H9 (cell line): Measurements from ENCODE around the gene PSMG2. TPM values are rescaled to one million over a fixed set of nuclear protein-coding genes. Genes with fewer than 3 reads are reported as not detected.

Experiments used
- DNase-seq: peaks from one replicate; pipeline ENCODE4 v3.0.0-alpha.2; 2017
- H2AFZ ChIP-seq: one replicate; pipeline ENCODE4 v1.6.1; 2013; ENCODE audit warnings: mild to moderate bottlenecking, low read length, control low read depth, moderate library complexity
- H2AK5ac ChIP-seq: 2 replicates; pipeline ENCODE4 v1.6.1; 2013; ENCODE audit warnings: low read length, control low read depth, mixed read lengths; ENCODE audit not compliant: insufficient read length
- H2BK120ac ChIP-seq: one replicate; pipeline ENCODE4 v1.6.1; 2013; ENCODE audit warnings: low read depth, mild to moderate bottlenecking, low read length, control low read depth, inconsistent platforms; ENCODE audit not compliant: poor library complexity, severe bottlenecking
- H2BK12ac ChIP-seq: 2 replicates; pipeline ENCODE4 v1.6.1; 2013; ENCODE audit warnings: low read length, control low read depth, mixed read lengths, low read depth; ENCODE audit not compliant: insufficient read length
- H2BK15ac ChIP-seq: 2 replicates; pipeline ENCODE4 v1.6.1; 2013; ENCODE audit warnings: low read depth, low read length, control low read depth
- H2BK20ac ChIP-seq: one replicate; pipeline ENCODE4 v1.6.1; 2013; ENCODE audit warnings: low read depth, mild to moderate bottlenecking, low read length, control low read depth, inconsistent platforms; ENCODE audit not compliant: poor library complexity, severe bottlenecking
- H2BK5ac ChIP-seq: 2 replicates; pipeline ENCODE4 v1.6.1; 2013; ENCODE audit warnings: low read length, control low read depth, mixed read lengths; ENCODE audit not compliant: insufficient read length
- H3K14ac ChIP-seq: 2 replicates; pipeline ENCODE4 v1.6.1; 2013; ENCODE audit warnings: low read length, control low read depth; ENCODE audit not compliant: insufficient read depth
- H3K18ac ChIP-seq: 2 replicates; pipeline ENCODE4 v1.6.1; 2013; ENCODE audit warnings: low read depth, mild to moderate bottlenecking, mixed read lengths, low read length, control low read depth; ENCODE audit not compliant: insufficient read length
- H3K23ac ChIP-seq: 2 replicates; pipeline ENCODE4 v1.6.1; 2013; ENCODE audit warnings: low read length, control low read depth, mixed read lengths, low read depth; ENCODE audit not compliant: insufficient read length
- H3K23me2 ChIP-seq: 2 replicates; pipeline ENCODE4 v1.6.1; 2013; ENCODE audit warnings: low read depth, mild to moderate bottlenecking, mixed read lengths, low read length, control low read depth; ENCODE audit not compliant: insufficient read length, poor library complexity, severe bottlenecking
- H3K27ac ChIP-seq: 2 replicates; pipeline ENCODE4 v1.5.1; 2013; ENCODE audit warnings: low read length, control low read depth, mixed read lengths, low read depth; ENCODE audit not compliant: insufficient read length
- H3K27me3 ChIP-seq: 2 replicates; pipeline ENCODE4 v1.6.1; 2013; ENCODE audit warnings: low read length, control low read depth, inconsistent platforms; ENCODE audit not compliant: insufficient read depth
- H3K4ac ChIP-seq: 2 replicates; pipeline ENCODE4 v1.6.1; 2013; ENCODE audit warnings: low read depth, mild to moderate bottlenecking, control low read depth, inconsistent platforms, low read length, moderate library complexity
- H3K4me1 ChIP-seq: 2 replicates; pipeline ENCODE4 v1.6.1; 2013; ENCODE audit warnings: low read length, control low read depth, inconsistent platforms; ENCODE audit not compliant: insufficient read depth
- H3K4me2 ChIP-seq: 2 replicates; pipeline ENCODE4 v1.6.1; 2013; ENCODE audit warnings: low read length, control low read depth, mixed read lengths; ENCODE audit not compliant: insufficient read length, insufficient read depth
- H3K56ac ChIP-seq: 2 replicates; pipeline ENCODE4 v1.6.1; 2013; ENCODE audit warnings: low read depth, mild to moderate bottlenecking, mixed read lengths, low read length, control low read depth; ENCODE audit not compliant: insufficient read length
- H3K79me1 ChIP-seq: 2 replicates; pipeline ENCODE4 v1.6.1; 2013; ENCODE audit warnings: low read depth, mild to moderate bottlenecking, moderate library complexity, low read length, control low read depth, inconsistent platforms; ENCODE audit not compliant: insufficient read depth, poor library complexity, severe bottlenecking
- H3K79me2 ChIP-seq: 2 replicates; pipeline ENCODE4 v1.6.1; 2013; ENCODE audit warnings: low read length, control low read depth, inconsistent platforms; ENCODE audit not compliant: insufficient read depth
- H3K9ac ChIP-seq: 2 replicates; pipeline ENCODE4 v1.6.1; 2013; ENCODE audit warnings: low read length, control low read depth, mixed read lengths; ENCODE audit not compliant: insufficient read length; ENCODE audit errors: extremely low read depth
- H3K9me3 ChIP-seq: one replicate; pipeline ENCODE4 v1.6.1; 2013; ENCODE audit warnings: low read depth, low read length, inconsistent platforms; ENCODE audit not compliant: control insufficient read depth
- H3T11ph ChIP-seq: one replicate; pipeline ENCODE4 v1.6.1; 2013; ENCODE audit warnings: mild to moderate bottlenecking, low read length, control low read depth, inconsistent platforms
- H4K20me1 ChIP-seq: one replicate; pipeline ENCODE4 v1.6.1; 2013; ENCODE audit not compliant: control insufficient read depth, insufficient read length, insufficient read depth
- H4K5ac ChIP-seq: 2 replicates; pipeline ENCODE4 v1.6.1; 2013; ENCODE audit warnings: low read depth, mild to moderate bottlenecking, mixed read lengths, low read length, control low read depth; ENCODE audit not compliant: insufficient read length
- H4K8ac ChIP-seq: replicated peaks from 2 replicates; pipeline ENCODE4 v1.6.1; 2013; ENCODE audit warnings: low read length, control low read depth, mixed read lengths, low read depth; ENCODE audit not compliant: insufficient read length
- H4K91ac ChIP-seq: 2 replicates; pipeline ENCODE4 v1.6.1; 2013; ENCODE audit warnings: low read depth, mild to moderate bottlenecking, moderate library complexity, mixed read lengths, low read length, control low read depth; ENCODE audit not compliant: insufficient read length
- H3K27ac Mint-ChIP-seq, 3 experiments: 2 replicates in 2 of 3; 3 replicates in 1 of 3; pipeline ENCODE4 v1.8.0; 2020 to 2021; ENCODE audit warnings: mixed read lengths in 3 of 3, mild to moderate bottlenecking in 1 of 3, moderate library complexity in 1 of 3
- H3K27me3 Mint-ChIP-seq: 2 replicates; pipeline ENCODE4 v1.8.0; 2021; ENCODE audit warnings: low read depth, mild to moderate bottlenecking, moderate library complexity, mixed read lengths
- H3K36me3 Mint-ChIP-seq, 3 experiments: 2 replicates in 2 of 3; 3 replicates in 1 of 3; pipeline ENCODE4 v1.8.0; 2020 to 2021; ENCODE audit warnings: low read depth in 3 of 3, mixed read lengths in 3 of 3; ENCODE audit not compliant: insufficient read depth in 1 of 3
- H3K4me1 Mint-ChIP-seq, 2 experiments: 2 replicates each; pipeline ENCODE4 v1.8.0; 2020; ENCODE audit warnings: mixed read lengths in 2 of 2
- H3K4me3 Mint-ChIP-seq, 2 experiments: 2 replicates in 1 of 2; 3 replicates in 1 of 2; pipeline ENCODE4 v1.8.0; 2020 to 2021; ENCODE audit warnings: mild to moderate bottlenecking in 2 of 2, mixed read lengths in 2 of 2, moderate library complexity in 1 of 2
- H3K9me3 Mint-ChIP-seq, 2 experiments: 2 replicates in 1 of 2; 3 replicates in 1 of 2; pipeline ENCODE4 v1.8.0; 2020; ENCODE audit warnings: mild to moderate bottlenecking in 2 of 2, mixed read lengths in 2 of 2, moderate library complexity in 1 of 2
- WGBS: extraction: QIAGEN DNeasy Blood & Tissue Kit; methylation state at CpG from one replicate; pipeline ENCODE4 v1.1.7; 2013; ENCODE audit warnings: missing lambda C conversion rate, low lambda C conversion rate, mixed read lengths; ENCODE audit not compliant: insufficient read length; ENCODE audit errors: extremely low coverage; 5-methylcytosine and 5-hydroxymethylcytosine counted together
- total RNA-seq: library from RNA; stranded (reverse); gene quantifications from 2 replicates; pipeline ENCODE4 v1.2.1, GENCODE V29; 2021
- TF ChIP-seq, protein P1 (sequence below): fragments of 200-600 bp; sonication (generic); conservative IDR thresholded peaks from 3 replicates; pipeline ENCODE4 v1.8.0; 2021; ENCODE audit warnings: antibody characterized with exemption, mild to moderate bottlenecking

Gene PSMG2
- total RNA-seq, 1 experiment from 2014 or later, result 72.2 TPM

DNA sequence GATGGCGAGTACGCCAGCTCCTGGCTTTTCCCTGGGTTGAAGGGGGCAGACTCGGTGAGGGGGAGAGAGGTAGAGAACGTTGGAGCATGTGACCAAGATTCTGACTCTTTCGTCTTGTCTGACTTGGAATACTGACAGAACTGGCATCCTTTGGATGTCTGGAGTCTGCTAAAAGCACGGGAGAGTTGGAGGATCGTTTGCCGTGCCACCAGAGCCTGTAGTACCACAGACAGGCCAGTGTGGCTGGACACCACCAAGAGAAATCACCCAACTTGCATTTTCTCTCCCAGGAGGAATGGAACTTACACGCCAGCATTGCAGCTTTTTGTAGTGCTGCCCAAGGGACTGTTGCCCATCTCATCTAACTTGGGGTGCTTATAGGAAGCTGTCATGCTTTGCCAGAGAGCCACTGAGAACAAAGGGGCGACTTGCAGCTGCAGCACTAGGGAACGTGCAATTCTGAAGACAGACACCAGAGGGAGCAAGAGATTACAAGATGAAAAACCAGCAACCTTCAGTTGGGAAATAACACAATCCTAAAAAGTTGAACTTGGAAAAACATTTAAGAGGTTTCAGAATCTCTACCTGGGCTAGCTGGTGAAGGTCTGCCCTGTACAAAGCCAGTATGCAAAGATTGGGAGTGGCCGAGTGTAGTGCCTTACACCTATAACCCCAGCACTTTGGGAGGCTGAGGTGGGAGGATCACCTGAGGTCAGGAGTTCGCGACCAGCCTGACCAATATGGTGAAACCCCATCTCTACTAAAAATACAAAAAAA is 24.1 kb downstream of the PSMG2 start:
- Histone ChIP-seq H3K27ac (no peak overlapping the region), H3K9ac (no peak overlapping the region), H2BK5ac (no peak overlapping the region), H4K5ac (no peak overlapping the region), H3T11ph (no peak overlapping the region), H2BK120ac (no peak overlapping the region), H3K4me1 (peaks cover 6% of the 10 kb centered on the region), H3K56ac (no peak overlapping the region), H3K27me3 (no peaks in the 10 kb centered on the region), H4K91ac (no peak overlapping the region), H3K18ac (no peak overlapping the region), H4K20me1 (no peaks in the 10 kb centered on the region), H2BK15ac (no peak overlapping the region), H3K23me2 (no peaks in the 10 kb centered on the region), H2AFZ (no peak overlapping the region), H3K14ac (no peak overlapping the region), H2AK5ac (no peak overlapping the region), H3K79me2 (no peaks in the 10 kb centered on the region), H3K4me2 (no peak overlapping the region), H3K23ac (no peak overlapping the region), H4K8ac (no peak overlapping the region), H3K9me3 (no peaks in the 10 kb centered on the region), H2BK12ac (no peak overlapping the region), H2BK20ac (no peak overlapping the region), H3K79me1 (no peaks in the 10 kb centered on the region), H3K4ac (no peak overlapping the region)
- DNase-seq, result peak; percentile 77
- H3K36me3 Mint-ChIP-seq, result peaks cover 9 to 39% (median 37%) of the 10 kb centered on the region in 3 experiments
- H3K27me3 Mint-ChIP-seq, result no peaks in the 10 kb centered on the region
- TF ChIP-seq, protein P1, sequence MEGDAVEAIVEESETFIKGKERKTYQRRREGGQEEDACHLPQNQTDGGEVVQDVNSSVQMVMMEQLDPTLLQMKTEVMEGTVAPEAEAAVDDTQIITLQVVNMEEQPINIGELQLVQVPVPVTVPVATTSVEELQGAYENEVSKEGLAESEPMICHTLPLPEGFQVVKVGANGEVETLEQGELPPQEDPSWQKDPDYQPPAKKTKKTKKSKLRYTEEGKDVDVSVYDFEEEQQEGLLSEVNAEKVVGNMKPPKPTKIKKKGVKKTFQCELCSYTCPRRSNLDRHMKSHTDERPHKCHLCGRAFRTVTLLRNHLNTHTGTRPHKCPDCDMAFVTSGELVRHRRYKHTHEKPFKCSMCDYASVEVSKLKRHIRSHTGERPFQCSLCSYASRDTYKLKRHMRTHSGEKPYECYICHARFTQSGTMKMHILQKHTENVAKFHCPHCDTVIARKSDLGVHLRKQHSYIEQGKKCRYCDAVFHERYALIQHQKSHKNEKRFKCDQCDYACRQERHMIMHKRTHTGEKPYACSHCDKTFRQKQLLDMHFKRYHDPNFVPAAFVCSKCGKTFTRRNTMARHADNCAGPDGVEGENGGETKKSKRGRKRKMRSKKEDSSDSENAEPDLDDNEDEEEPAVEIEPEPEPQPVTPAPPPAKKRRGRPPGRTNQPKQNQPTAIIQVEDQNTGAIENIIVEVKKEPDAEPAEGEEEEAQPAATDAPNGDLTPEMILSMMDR, result peak; percentile 94
- peak overlapping the region in 2 of 3 experiments; percentile 16 to 56; a peak in 3 of 7 replicates for H3K27ac Mint-ChIP-seq
- peaks cover 0 to 10% of the 10 kb centered on the region in 2 experiments; a peak in 2 of 4 replicates for H3K4me1 Mint-ChIP-seq
- no peak overlapping the region for H3K4me3 Mint-ChIP-seq
- WGBS, result no CpG with 5 or more reads among the region's 14 CpGs
- peaks cover 14 to 16% of the 10 kb centered on the region in 2 experiments for H3K9me3 Mint-ChIP-seq
